Neural crest cell (in vitro differentiated cells): ENCODE measurements around the gene HS3ST4. TPM values are rescaled to one million over a fixed set of nuclear protein-coding genes. Genes with fewer than 3 reads are reported as not detected.

ENCODE experiments used
- DNase-seq: peaks from one replicate; pipeline ENCODE4 v3.0.0; 2021; ENCODE audit warnings: low read depth, mixed read lengths, low spot score
- H3K27ac Mint-ChIP-seq: one replicate; pipeline ENCODE4 v1.8.0; 2021; ENCODE audit warnings: mild to moderate bottlenecking, mixed read lengths; ENCODE audit not compliant: unreplicated experiment
- H3K27me3 Mint-ChIP-seq: 2 replicates; pipeline ENCODE4 v1.8.0; 2021; ENCODE audit warnings: low read depth, mild to moderate bottlenecking, mixed read lengths
- H3K36me3 Mint-ChIP-seq: 2 replicates; pipeline ENCODE4 v1.8.0; 2021; ENCODE audit warnings: low read depth, mild to moderate bottlenecking, mixed read lengths
- H3K4me1 Mint-ChIP-seq: 2 replicates; pipeline ENCODE4 v1.8.0; 2021; ENCODE audit warnings: mixed read lengths
- H3K4me3 Mint-ChIP-seq: one replicate; pipeline ENCODE4 v1.8.0; 2021; ENCODE audit warnings: mild to moderate bottlenecking, mixed read lengths
- H3K9me3 Mint-ChIP-seq: 2 replicates; pipeline ENCODE4 v1.8.0; 2021; ENCODE audit warnings: mixed read lengths
- CTCF ChIP-seq: fragments of 200-600 bp; sonication (generic); conservative IDR thresholded peaks from 2 replicates; pipeline ENCODE4 v1.5.0; 2021; ENCODE audit warnings: antibody characterized with exemption, mild to moderate bottlenecking
- total RNA-seq: library from RNA; stranded (reverse); gene quantifications from 2 replicates; pipeline ENCODE4 v1.2.1, GENCODE V29; 2021

HS3ST4 gene
- total RNA-seq, 1 donor from 2014 or later = 1.1 TPM

GRCh38 chr16:25868106-25868505 is 176.3 kb downstream of the HS3ST4 start:
- H3K27me3 Mint-ChIP-seq = peaks cover 4% of the 10 kb centered on the region
- H3K4me1 Mint-ChIP-seq = no peaks in the 10 kb centered on the region
- no peak for DNase-seq
- H3K36me3 Mint-ChIP-seq = peaks cover 2% of the 10 kb centered on the region
- TF ChIP-seq CTCF = no peak
- no peak overlapping the region for H3K27ac Mint-ChIP-seq
- H3K9me3 Mint-ChIP-seq = peaks cover 3% of the 10 kb centered on the region
- H3K4me3 Mint-ChIP-seq = no peak overlapping the region

- DNase-seq = no peak
- Mint-ChIP-seq H3K27ac (no peak overlapping the region), H3K4me3 (no peak overlapping the region), H3K4me1 (no peaks in the 10 kb centered on the region), H3K36me3 (peaks cover 2% of the 10 kb centered on the region), H3K27me3 (peaks cover 4% of the 10 kb centered on the region), H3K9me3 (peaks cover 10% of the 10 kb centered on the region)
- no peak for TF ChIP-seq CTCF
Observed at GRCh38 chr16:25868706-25869370, 177.1 kb downstream of the HS3ST4 start.

GRCh38 chr16:25872369-25873070 is 180.8 kb downstream of the HS3ST4 start:
- Mint-ChIP-seq H3K9me3 (peaks cover 13% of the 10 kb centered on the region), H3K4me3 (no peak overlapping the region), H3K27me3 (peaks cover 7% of the 10 kb centered on the region), H3K36me3 (no peaks in the 10 kb centered on the region), H3K4me1 (no peaks in the 10 kb centered on the region), H3K27ac (no peak overlapping the region)
- TF ChIP-seq CTCF = no peak
- no peak for DNase-seq

- Mint-ChIP-seq H3K27ac (no peak overlapping the region), H3K4me3 (no peak overlapping the region), H3K4me1 (no peaks in the 10 kb centered on the region), H3K36me3 (no peaks in the 10 kb centered on the region), H3K27me3 (peaks cover 6% of the 10 kb centered on the region), H3K9me3 (peaks cover 13% of the 10 kb centered on the region)
- no peak for DNase-seq
- no peak for TF ChIP-seq CTCF
Observed at GRCh38 chr16:25874196-25874595, 182.4 kb downstream of the HS3ST4 start.

- Mint-ChIP-seq H3K4me3 (no peak overlapping the region), H3K9me3 (peaks cover 13% of the 10 kb centered on the region), H3K4me1 (no peaks in the 10 kb centered on the region), H3K27me3 (peaks cover 3% of the 10 kb centered on the region), H3K27ac (no peak overlapping the region), H3K36me3 (no peaks in the 10 kb centered on the region)
- no peak for TF ChIP-seq CTCF
- DNase-seq = no peak
Observed at GRCh38 chr16:25875956-25876598, 184.3 kb downstream of the HS3ST4 start.
